Kidney (tissue), 14 donors: ENCODE measurements around the gene FMOD. TPM values are rescaled to one million over a fixed set of nuclear protein-coding genes. Genes with fewer than 3 reads are reported as not detected.

Source experiments
- DNase-seq, 5 donors: peaks; one replicate each; pipeline ENCODE4 v3.0.0-alpha.2; 2013 to 2020
- FAIRE-seq: peaks from 2 replicates; lab custom pipeline; 2012; peaks lifted over from hg19 to GRCh38; lab: Jason Lieb, UNC
- H3K27ac ChIP-seq, 2 donors: one replicate each; pipeline ENCODE4 v1.7.0; 2013; ENCODE audit warnings: low read depth in 2 of 2, low read length in 2 of 2, inconsistent platforms in 1 of 2
- H3K27me3 ChIP-seq: one replicate; pipeline ENCODE4 v1.7.1; 2013; ENCODE audit warnings: low read length, inconsistent platforms; ENCODE audit not compliant: control insufficient read depth, insufficient read depth
- H3K36me3 ChIP-seq, 3 donors: one replicate each; pipeline versions ENCODE4 v1.7.0 to v1.7.1; 2013; ENCODE audit warnings: low read length in 3 of 3, control low read depth in 1 of 3, inconsistent platforms in 1 of 3; ENCODE audit not compliant: insufficient read depth in 3 of 3, control insufficient read depth in 2 of 3
- H3K4me1 ChIP-seq, 3 donors: one replicate each; pipeline versions ENCODE4 v1.7.0 to v1.7.1; 2013; ENCODE audit warnings: low read length in 3 of 3, inconsistent platforms in 1 of 3, low read depth in 1 of 3; ENCODE audit not compliant: control insufficient read depth in 2 of 3, insufficient read depth in 2 of 3
- H3K4me3 ChIP-seq, 3 donors: one replicate each; pipeline versions ENCODE4 v1.7.0 to v1.8.1; 2013; ENCODE audit warnings: low read length in 3 of 3, control low read depth in 1 of 3, inconsistent platforms in 1 of 3
- H3K9ac ChIP-seq, 3 donors: one replicate each; pipeline versions ENCODE4 v1.7.0 to v1.7.1; 2013; ENCODE audit warnings: low read length in 3 of 3, control low read depth in 1 of 3, inconsistent platforms in 1 of 3
- H3K9me3 ChIP-seq, 3 donors: one replicate each; pipeline versions ENCODE4 v1.7.0 to v1.7.1; 2013; ENCODE audit warnings: low read length in 3 of 3, control low read depth in 1 of 3, inconsistent platforms in 1 of 3; ENCODE audit not compliant: control insufficient read depth in 2 of 3, insufficient read depth in 1 of 3
- CTCF ChIP-seq: IDR thresholded peaks from 3 replicates; pipeline ENCODE4 v1.5.1; 2012; ENCODE audit warnings: mild to moderate bottlenecking, moderate library complexity, borderline replicate concordance; ENCODE audit not compliant: insufficient read depth; ENCODE audit errors: extremely low read depth
- intact Hi-C: fragments of 100-400 bp; cut with DNase I; formaldehyde crosslinking; loops from one replicate; pipeline ENCODE4 v1.11.1; 2022
- polyA plus RNA-seq: library from polyadenylated mRNA; stranded (reverse); fragments of 350-450 nt; fragmentation: Illumina TruSeq; extraction: RNeasy Lipid Tissue Mini Kit (QIAGEN cat#74804); gene quantifications from one replicate; pipeline ENCODE4 v1.2.3, GENCODE V29; 2014; ENCODE audit warnings: low read depth, low replicate concordance; ENCODE audit not compliant: insufficient read depth
- total RNA-seq: library from RNA; stranded (reverse); fragmentation: NEBNext Ultra II Directional; extraction: Animal tissue kit (Norgen Biotek cat#: 25700); gene quantifications from one replicate; pipeline ENCODE4 v1.2.1, GENCODE V29; 2021
- donor health status: control.
- donor health status: control.
- donor health status: control.
- donor health status: control.
- donor health status: control.
- donor health status: DM: yes; HTN: yes; CAD: no.
- donor health status: Normal renal cell carcinoma (clear cell type).

Gene FMOD
- total and polyA plus RNA-seq, 2 donors from 2014 or later, result 7.0 to 22.3 TPM

GRCh38 chr1:203368624-203369451 lies 17.9 kb upstream of the FMOD start:
- Histone ChIP-seq H3K4me3 (no peak overlapping the region), H3K27ac (no peak overlapping the region), H3K4me1 (peaks cover 0 to 2% (median 0%) of the 10 kb centered on the region in 3 donors), H3K9me3 (no peaks in the 10 kb centered on the region), H3K9ac (no peak overlapping the region), H3K27me3 (no peaks in the 10 kb centered on the region), H3K36me3 (no peaks in the 10 kb centered on the region)
- intact Hi-C loops, result no loop called here
- TF ChIP-seq CTCF, result peak; percentile 30
- DNase-seq, result peak in 1 of 5 donors; percentile 80
- no peak for FAIRE-seq

DNA sequence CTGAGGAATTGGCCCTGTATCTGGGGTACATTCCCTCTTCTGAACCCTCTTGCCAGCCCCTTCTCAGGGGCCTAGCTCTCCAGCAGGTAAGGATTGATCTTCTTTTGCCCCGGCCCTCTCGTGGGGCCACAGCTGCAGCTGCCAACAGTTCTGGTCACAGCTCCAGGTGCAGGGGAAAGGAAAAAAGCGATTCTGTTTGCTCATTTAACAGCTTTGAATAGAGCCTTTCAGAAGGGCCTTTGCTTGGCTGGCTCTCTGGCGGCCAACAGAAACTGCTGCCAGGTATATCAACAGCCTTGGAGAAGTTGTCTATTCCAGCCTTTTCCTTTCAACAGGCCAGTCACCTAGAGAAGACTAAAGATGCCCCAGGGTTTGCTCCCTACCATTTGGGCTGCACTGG lies 16.1 kb upstream of the FMOD start:
- no peak for FAIRE-seq
- Histone ChIP-seq H3K9ac (no peak overlapping the region), H3K27ac (no peak overlapping the region), H3K27me3 (no peaks in the 10 kb centered on the region), H3K9me3 (no peaks in the 10 kb centered on the region), H3K36me3 (no peaks in the 10 kb centered on the region), H3K4me3 (no peak overlapping the region), H3K4me1 (no peaks in the 10 kb centered on the region)
- intact Hi-C loops, result no loop called here
- TF ChIP-seq CTCF, result no peak
- DNase-seq, result no peak

DNA sequence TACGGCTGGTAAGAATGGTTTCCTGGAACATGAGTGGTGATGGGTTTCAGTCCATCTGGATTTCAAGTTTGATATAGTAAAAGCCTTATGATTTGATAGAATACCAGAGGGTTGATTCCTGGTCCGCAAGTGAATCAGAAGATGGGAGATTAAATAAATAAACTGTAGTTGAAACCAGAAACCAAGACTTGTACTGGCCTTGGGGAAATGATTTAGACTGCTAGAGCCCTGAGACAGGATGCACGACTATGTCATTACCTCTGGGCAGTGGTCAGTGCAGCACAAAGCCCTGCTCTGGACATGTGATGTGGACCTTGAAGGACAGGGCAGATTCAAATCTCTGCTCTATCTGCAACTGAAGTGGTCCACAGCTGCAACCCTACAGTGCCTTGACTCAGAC lies 15.6 kb upstream of the FMOD start:
- no peaks in the 10 kb centered on the region for H3K4me1 ChIP-seq
- no peak for FAIRE-seq
- no peak overlapping the region for H3K27ac ChIP-seq
- no peak overlapping the region for H3K9ac ChIP-seq
- no peaks in the 10 kb centered on the region for H3K36me3 ChIP-seq
- intact Hi-C loops, result no loop called here
- TF ChIP-seq CTCF, result no peak
- no peaks in the 10 kb centered on the region for H3K9me3 ChIP-seq
- H3K27me3 ChIP-seq, result no peaks in the 10 kb centered on the region
- no peak overlapping the region for H3K4me3 ChIP-seq
- no peak for DNase-seq
